ENCODE data around the gene PAK5.

PAK5 gene

GRCh38 chr20:9775176-9775575 lies 63.7 kb downstream of the PAK5 start:
- no peak for DNase-seq

GRCh38 chr20:9769954-9770353 lies 68.9 kb downstream of the PAK5 start:
- DNase-seq = no peak

GRCh38 chr20:9761476-9761875 lies 77.4 kb downstream of the PAK5 start:
- no peak for DNase-seq

GRCh38 chr20:9759392-9759791 lies 79.5 kb downstream of the PAK5 start:
- DNase-seq = no peak

- no peak for DNase-seq
Measured at GRCh38 chr20:9758752-9759151, 80.1 kb downstream of the PAK5 start.

DNA sequence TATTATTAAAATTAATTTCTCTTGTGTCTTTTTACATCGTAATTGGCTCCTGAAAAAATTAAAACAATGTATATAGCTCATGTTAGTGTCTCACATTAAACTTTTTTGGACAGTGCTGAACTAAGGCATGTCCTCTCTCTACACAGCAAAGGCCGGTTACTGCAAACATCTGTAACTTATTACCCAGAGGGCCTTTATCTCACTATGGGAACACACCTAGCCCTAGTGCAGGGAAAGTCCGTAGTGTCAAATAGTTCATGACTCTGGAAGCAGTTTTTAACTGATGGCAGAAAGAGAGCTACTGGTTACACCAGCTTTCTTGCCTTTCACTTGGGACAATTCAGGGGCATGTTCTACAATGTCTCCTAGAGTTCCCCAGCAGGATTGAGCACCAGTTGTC lies 82.2 kb downstream of the PAK5 start:
- no peak for DNase-seq

- no peak for DNase-seq
Measured at GRCh38 chr20:9755301-9755700, 83.6 kb downstream of the PAK5 start.

DNA sequence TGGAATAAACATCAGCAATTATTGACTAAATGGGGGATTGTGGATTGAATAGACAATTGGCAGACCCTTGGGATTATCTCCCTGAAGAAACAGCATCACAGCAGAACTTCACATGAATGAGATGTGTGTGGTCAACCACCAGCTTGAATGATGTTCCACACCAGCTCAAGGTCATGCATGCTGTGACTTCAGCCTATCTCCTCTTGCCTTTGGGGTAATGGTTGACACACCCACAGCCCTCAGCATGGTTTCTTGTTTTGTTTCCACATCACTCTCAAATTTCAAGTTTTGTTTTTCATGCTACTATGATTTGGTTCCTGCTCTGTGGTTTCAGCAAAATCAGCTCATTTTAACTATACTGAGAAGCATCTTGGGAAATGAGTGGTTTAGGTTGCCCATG lies 94.3 kb downstream of the PAK5 start:
- DNase-seq = no peak

DNA sequence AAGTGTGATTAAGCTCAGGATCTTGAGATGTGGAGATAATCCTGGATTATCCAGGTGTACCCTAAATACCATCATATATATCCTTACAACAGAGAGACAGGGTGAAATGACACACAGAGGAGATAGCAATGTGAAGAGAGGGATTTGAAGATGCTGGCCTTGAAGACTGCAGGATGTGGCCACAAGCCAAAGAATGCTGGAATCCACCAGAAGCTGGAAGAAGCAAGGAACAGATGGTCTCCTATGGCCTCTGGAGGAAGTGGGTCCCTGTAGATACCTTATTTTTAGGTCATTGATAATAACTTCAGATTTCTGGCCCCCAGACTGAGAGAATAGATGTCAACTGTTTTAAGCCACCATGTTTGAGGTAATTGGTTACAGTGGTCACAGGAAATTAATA lies 95.0 kb downstream of the PAK5 start:
- DNase-seq = no peak

GRCh38 chr20:9742821-9743220 lies 96.1 kb downstream of the PAK5 start:
- no peak for DNase-seq

DNA sequence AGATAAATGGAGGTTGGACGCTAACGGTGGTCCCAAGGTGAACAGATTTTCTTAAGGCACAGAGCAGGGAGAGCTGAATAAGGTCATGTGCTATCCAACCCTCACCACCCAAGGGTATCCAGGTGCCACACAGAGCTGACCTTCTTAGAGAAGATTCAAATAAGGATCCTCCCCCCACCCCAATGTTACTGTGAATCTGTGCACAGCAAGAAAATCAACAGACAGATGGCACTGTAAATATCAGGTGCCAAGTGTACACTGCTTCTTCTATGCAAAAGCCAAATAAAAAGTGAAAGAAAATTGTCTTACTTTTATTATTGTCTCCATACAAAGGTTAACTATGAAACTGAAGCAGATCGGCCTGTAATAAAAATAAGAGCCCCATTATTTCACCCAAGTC lies 96.9 kb downstream of the PAK5 start:
- DNase-seq = no peak

DNA sequence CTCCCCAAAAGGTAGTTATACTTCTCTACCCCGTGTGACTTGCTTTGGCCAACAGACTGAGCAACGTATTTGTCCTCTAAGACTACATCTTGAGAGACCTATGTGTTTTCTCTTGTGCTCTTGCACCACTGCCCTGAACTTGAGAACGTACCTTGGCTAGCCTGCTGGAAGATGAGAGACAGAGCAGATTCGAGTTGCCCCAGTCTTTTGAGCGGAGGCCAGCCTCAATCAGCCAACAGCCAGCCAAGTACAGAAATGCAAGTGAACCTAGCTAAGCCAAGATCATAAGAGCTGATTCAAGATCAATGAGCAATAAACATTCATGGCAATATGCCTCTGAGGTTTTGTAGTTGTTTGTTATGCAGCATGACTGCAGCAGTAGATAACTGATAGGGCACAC lies 98.4 kb downstream of the PAK5 start:
- no peak for DNase-seq

- DNase-seq = no peak
Measured at GRCh38 chr20:9739991-9740390, 98.9 kb downstream of the PAK5 start.

- no peak for DNase-seq
Measured at GRCh38 chr20:9736373-9736772, 102.5 kb downstream of the PAK5 start.

GRCh38 chr20:9723501-9724202 lies 115.2 kb downstream of the PAK5 start:
- no peak for DNase-seq

DNA sequence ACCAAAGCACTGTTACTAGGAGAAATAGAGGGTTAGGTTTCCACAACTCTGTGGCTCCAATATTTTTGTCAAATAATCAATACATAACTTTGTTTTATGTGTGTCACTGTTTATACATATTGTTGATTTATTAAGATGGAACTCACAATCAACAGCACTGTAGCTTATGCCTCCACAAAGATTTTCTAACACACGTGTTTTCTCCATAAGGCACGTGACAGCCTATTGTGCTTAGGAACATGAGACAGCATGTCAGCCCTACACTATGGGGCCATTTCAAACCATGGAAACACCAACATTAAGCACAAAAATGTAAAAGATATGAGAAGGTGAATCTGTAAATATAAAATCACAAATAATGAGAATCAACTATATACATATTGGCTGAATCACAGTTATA lies 127.0 kb downstream of the PAK5 start:
- DNase-seq = no peak

DNA sequence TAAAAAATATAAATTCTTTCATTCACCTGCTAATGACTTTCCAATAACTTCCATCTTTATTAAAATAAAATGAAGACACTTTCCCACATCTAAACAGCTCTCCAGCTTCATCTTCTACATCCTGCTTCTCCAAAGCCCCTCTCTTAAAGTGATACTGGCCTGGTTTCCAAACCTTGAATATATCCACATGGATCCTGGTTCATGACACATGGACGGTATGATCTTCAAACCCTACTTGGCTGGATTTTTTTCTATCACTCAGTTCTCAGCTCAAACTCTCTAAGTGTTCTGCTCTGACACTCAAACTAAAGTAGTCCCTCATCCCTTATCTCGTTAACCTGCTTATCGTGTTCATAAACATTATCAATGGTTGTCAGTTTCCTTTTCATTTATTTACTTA lies 128.2 kb downstream of the PAK5 start:
- DNase-seq = no peak

DNA sequence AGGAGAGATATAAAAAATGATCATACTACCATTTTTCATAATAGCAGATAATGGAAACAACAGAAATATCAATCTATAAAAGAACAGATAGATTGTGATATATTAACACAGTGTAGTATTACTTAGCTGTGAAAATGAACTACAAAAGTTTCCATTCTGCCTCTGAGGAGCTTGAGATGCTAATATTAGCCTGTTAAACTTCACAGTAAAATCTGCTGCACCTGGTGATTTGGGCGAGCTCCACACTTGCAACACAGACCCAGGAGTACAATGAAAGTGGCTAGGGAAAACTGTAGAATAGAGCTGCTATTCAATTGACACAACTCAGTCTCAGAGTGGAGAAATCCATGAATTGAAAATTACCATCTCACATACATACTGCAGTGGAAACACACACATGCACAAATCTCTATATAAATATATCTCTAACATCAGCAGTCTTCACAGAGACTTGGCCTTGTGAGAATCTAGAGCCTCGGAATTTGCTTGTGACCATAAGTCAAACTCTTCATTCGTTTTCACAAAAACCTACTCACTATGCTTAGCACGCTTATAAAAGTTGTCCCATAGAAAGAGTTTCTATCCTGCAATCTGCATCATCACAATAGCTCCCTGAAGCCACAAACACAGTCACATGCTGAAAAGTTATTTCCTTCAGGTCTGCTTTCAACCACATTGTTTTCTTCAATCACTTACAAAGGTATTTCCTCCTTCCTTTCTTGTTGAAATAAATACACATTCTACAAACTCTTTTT lies 133.0 kb downstream of the PAK5 start:
- DNase-seq = no peak

- no peak for DNase-seq
Measured at GRCh38 chr20:9699181-9699580, 139.7 kb downstream of the PAK5 start.

GRCh38 chr20:9689041-9689440 lies 149.8 kb downstream of the PAK5 start:
- DNase-seq = no peak

- no peak for DNase-seq
Measured at GRCh38 chr20:9686866-9687265, 152.0 kb downstream of the PAK5 start.

- no peak for DNase-seq
Measured at GRCh38 chr20:9686455-9686854, 152.4 kb downstream of the PAK5 start.

GRCh38 chr20:9686001-9686400 lies 152.9 kb downstream of the PAK5 start:
- DNase-seq = no peak

- no peak for DNase-seq
Measured at GRCh38 chr20:9685011-9685410, 153.9 kb downstream of the PAK5 start.

DNA sequence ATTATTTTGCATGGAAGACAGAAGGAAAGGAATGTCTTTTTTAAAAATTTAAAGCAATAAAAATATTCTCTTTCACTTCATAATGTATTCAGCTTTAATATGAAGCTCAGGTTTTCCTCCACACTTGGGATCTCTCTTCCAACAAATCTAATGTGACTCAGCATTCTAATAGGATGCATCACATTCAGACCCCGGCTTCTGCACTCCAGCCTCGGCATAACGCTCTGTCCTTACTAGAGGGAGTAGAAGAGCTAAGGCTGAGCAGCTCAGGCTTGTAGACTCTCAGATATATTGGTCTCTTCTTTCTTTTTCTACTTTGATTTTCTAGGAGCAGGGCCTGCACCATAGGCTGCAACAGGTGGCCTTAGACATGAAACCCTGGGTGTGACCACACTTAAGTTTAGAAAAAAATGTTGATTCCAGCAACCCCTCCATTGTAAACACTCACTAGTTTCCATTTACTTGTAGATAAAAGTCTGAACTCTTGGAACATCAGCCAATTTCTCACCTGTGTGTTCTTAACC lies 161.7 kb downstream of the PAK5 start:
- DNase-seq = no peak

All from activated CD4-positive, alpha-beta T cell treated with anti-CD3 and anti-CD28 coated beads for 1 hour (primary cell).